OCI-LY3 (cell line): ENCODE results near the gene SNN.

Experiments used
- H2AFZ ChIP-seq: fragments of 200-600, 300-600 bp; shearing (Covaris generic); 2 replicates; pipeline ENCODE4 v1.6.0; 2014; ENCODE audit warnings: antibody characterized with exemption, low read depth, low read length
- H3K27ac ChIP-seq: fragments of 200-600, 300-600 bp; sonication (generic); 2 replicates; pipeline ENCODE4 v1.5.1; 2014; ENCODE audit warnings: mild to moderate bottlenecking, low read length, moderate library complexity, mixed read lengths
- H3K27me3 ChIP-seq: fragments of 200-600, 300-600 bp; sonication (generic); 2 replicates; pipeline ENCODE4 v1.6.1; 2014; ENCODE audit warnings: low read depth, low read length, mixed read lengths
- H3K36me3 ChIP-seq: fragments of 200-600, 300-600 bp; sonication (generic); replicated peaks from 2 replicates; pipeline ENCODE3; 2014; ENCODE audit warnings: low read depth, low read length, mixed read lengths
- H3K4me1 ChIP-seq: fragments of 300-600, 200-600 bp; sonication (generic); 2 replicates; pipeline ENCODE4 v1.6.1; 2014; ENCODE audit warnings: low read length, mixed read lengths
- H3K4me2 ChIP-seq: fragments of 200-600, 300-600 bp; sonication (generic); 2 replicates; pipeline ENCODE4 v1.6.1; 2014; ENCODE audit warnings: low read length, mixed read lengths
- H3K4me3 ChIP-seq: fragments of 300-600, 200-600 bp; sonication (generic); 2 replicates; pipeline ENCODE4 v1.5.1; 2014; ENCODE audit warnings: antibody characterized with exemption, mild to moderate bottlenecking, low read length, moderate library complexity
- H3K79me2 ChIP-seq: fragments of 300-600, 200-600 bp; shearing (Covaris generic); 2 replicates; pipeline ENCODE4 v1.6.1; 2014; ENCODE audit warnings: mild to moderate bottlenecking, low read length, mixed read lengths
- H3K9ac ChIP-seq: fragments of 300-600, 200-600 bp; shearing (Covaris generic); 2 replicates; pipeline ENCODE4 v1.6.0; 2014; ENCODE audit warnings: mild to moderate bottlenecking, low read length, moderate library complexity
- H3K9me3 ChIP-seq: fragments of 200-600, 300-600 bp; shearing (Covaris generic); 2 replicates; pipeline ENCODE4 v1.6.1; 2014; ENCODE audit warnings: low read length, mixed read lengths; ENCODE audit not compliant: insufficient read depth
- H4K20me1 ChIP-seq: fragments of 200-600, 300-600 bp; sonication (generic); 2 replicates; pipeline ENCODE4 v1.6.1; 2016; ENCODE audit warnings: low read length, mixed read lengths; ENCODE audit not compliant: insufficient read depth
- EZH2phosphoT487 ChIP-seq: fragments of 200-600 bp; shearing (Covaris generic); IDR thresholded peaks from 2 replicates; pipeline ENCODE4 v1.6.1; 2018; ENCODE audit warnings: antibody characterized with exemption, mixed run types, low read depth
- TF ChIP-seq, protein P1 (sequence below): fragments of 200-600, 300-600 bp; sonication (generic); IDR thresholded peaks from 2 replicates; pipeline ENCODE4 v1.5.1; 2014; ENCODE audit warnings: antibody characterized with exemption, low read length, low read depth

The SNN gene

DNA sequence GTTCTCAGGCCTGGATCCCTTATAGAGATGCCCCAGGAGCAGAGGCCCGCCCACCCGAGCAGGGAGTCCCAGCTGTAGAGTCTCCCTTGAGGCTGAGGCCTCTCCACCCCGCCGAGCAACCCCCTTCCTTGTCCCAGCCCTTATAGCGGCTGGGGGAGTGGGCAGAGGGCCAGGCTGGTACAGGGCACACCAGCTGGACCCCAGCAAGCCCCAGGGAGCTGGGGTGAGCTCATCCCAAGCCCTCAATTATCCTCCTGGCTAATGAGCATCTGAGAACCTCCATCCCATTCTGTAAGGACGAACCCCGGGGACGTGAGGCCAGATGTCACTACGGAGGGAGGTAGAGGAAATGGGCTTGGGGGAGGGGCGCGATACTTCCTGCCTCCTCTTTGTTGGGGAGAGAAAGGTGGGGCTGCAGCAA is 3.2 kb upstream of the SNN start:
- no peak for TF ChIP-seq EZH2phosphoT487
- TF ChIP-seq, protein P1, sequence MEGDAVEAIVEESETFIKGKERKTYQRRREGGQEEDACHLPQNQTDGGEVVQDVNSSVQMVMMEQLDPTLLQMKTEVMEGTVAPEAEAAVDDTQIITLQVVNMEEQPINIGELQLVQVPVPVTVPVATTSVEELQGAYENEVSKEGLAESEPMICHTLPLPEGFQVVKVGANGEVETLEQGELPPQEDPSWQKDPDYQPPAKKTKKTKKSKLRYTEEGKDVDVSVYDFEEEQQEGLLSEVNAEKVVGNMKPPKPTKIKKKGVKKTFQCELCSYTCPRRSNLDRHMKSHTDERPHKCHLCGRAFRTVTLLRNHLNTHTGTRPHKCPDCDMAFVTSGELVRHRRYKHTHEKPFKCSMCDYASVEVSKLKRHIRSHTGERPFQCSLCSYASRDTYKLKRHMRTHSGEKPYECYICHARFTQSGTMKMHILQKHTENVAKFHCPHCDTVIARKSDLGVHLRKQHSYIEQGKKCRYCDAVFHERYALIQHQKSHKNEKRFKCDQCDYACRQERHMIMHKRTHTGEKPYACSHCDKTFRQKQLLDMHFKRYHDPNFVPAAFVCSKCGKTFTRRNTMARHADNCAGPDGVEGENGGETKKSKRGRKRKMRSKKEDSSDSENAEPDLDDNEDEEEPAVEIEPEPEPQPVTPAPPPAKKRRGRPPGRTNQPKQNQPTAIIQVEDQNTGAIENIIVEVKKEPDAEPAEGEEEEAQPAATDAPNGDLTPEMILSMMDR: no peak
- peaks cover 16% of the 10 kb centered on the region for H3K79me2 ChIP-seq
- no peaks in the 10 kb centered on the region for H3K9me3 ChIP-seq
- H4K20me1 ChIP-seq: peaks cover 4% of the 10 kb centered on the region; the same call in 1 of the 2 replicates
- peaks cover 3% of the 10 kb centered on the region for H3K36me3 ChIP-seq
- no peak overlapping the region for H3K4me2 ChIP-seq
- H2AFZ ChIP-seq: no peak overlapping the region
- H3K27ac ChIP-seq: no peak overlapping the region
- 0 out of 2 replicates have a peak, but pooled peaks cover 7% of the 10 kb centered on the region for H3K27me3 ChIP-seq
- H3K4me3 ChIP-seq: no peak overlapping the region
- peaks cover 9% of the 10 kb centered on the region for H3K4me1 ChIP-seq
- no peak overlapping the region for H3K9ac ChIP-seq

DNA sequence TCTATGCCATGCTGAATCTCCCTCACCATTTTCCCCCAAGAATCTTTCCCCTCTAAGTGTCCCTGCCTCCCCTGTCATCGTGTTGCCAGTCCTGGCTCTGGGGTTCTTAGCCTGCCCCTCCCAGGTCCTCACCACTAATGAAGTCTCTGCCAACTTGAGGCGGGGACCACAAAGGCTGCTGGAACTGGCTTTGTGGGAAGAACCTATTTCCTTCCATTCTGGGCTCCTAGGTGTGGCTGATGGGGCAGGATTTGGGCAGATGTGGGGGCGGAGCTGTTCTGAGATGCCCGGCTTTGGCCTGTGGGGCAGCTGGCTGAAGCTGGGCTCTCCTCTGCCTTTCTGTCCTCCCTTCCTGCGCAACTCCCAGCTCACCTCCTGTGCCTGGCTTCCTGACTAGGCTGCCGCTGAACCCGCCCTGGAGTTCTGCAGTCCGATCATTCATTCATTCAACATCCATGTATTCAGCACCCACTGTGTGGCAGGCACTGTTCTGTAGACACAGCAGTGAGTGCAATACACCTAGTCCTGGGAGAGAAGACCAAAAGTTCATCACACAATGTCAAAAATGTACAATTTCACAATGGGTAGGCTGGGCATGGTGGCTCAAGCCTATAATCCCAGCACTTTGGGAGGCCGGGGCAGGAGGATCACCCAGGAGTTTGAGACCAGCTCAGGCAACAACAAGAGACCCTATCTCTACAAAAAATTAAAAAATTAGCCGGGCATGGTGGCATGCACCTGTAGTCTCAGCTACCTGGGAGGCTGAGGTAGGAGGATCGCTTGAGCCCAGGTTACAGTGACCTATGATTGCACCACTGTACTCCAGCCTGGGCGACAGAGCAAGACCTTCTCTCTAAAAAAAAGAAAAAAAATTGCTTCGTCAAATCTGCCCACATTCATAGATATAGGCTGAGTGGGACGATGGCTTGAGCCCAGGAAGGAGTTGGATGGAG is 1.9 kb upstream of the SNN start:
- no peak overlapping the region for H3K4me3 ChIP-seq
- H3K4me1 ChIP-seq: peaks cover 21% of the 10 kb centered on the region
- peaks cover 15% of the 10 kb centered on the region for H3K36me3 ChIP-seq
- no peak overlapping the region for H3K4me2 ChIP-seq
- TF ChIP-seq, protein P1: no peak
- TF ChIP-seq EZH2phosphoT487: no peak
- H3K9ac ChIP-seq: no peak overlapping the region
- H4K20me1 ChIP-seq: peaks cover 17% of the 10 kb centered on the region
- no peak overlapping the region for H3K27ac ChIP-seq
- H2AFZ ChIP-seq: no peak overlapping the region
- 0 out of 2 replicates have a peak, but pooled peaks cover 7% of the 10 kb centered on the region for H3K27me3 ChIP-seq
- peaks cover 29% of the 10 kb centered on the region for H3K79me2 ChIP-seq
- no peaks in the 10 kb centered on the region for H3K9me3 ChIP-seq

DNA sequence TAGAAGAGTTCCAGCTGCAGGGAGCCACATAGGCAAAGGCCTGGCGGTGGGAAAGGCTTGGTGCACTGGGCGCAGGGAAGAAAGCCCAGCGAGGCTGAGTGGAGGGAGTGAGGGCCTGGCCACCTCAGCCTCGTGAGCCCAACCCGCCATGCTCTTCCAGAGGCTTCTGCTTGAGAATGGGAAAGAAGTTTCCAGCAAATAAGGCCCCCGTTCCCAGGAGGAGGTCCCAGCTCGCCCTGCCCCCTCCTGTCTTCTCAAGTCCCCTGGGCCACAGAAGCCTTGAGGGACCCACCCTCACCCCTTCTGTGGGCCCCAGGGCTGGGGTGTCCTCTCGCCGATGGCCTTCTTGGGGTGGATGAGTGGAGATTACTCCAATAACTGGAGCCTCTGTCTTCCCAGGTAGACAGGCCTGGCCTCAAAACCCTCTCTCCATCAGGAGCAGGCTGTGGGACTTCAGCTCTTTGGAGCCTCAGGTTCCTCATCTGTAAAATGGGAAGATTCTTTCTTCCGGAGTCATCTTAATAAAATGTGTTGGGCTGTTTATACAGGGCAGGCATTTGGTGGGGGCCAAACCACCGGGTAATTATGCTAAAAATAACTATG is 933 bp upstream of the SNN start:
- H2AFZ ChIP-seq: no peak overlapping the region
- peaks cover 24% of the 10 kb centered on the region for H3K36me3 ChIP-seq
- H4K20me1 ChIP-seq: peaks cover 26% of the 10 kb centered on the region
- peak overlapping the region; percentile 62; the same call in 1 of the 2 replicates for H3K9ac ChIP-seq
- H3K27ac ChIP-seq: no peak overlapping the region
- peak overlapping the region; percentile 94 for H3K4me2 ChIP-seq
- TF ChIP-seq, protein P1: no peak
- no peak for TF ChIP-seq EZH2phosphoT487
- H3K27me3 ChIP-seq: 0 out of 2 replicates have a peak, but pooled peaks cover 7% of the 10 kb centered on the region
- H3K4me1 ChIP-seq: peaks cover 31% of the 10 kb centered on the region
- no peaks in the 10 kb centered on the region for H3K9me3 ChIP-seq
- H3K79me2 ChIP-seq: peaks cover 38% of the 10 kb centered on the region
- peak overlapping the region; percentile 87 for H3K4me3 ChIP-seq
